NK-92 (cell line): ENCODE data around the gene KCNC1.

ENCODE experiments used
- DNase-seq: peaks from one replicate; lab custom pipeline; 2025; ENCODE audit not compliant: unreplicated experiment; lab: John Stamatoyannopoulos, UW

Gene KCNC1

DNA sequence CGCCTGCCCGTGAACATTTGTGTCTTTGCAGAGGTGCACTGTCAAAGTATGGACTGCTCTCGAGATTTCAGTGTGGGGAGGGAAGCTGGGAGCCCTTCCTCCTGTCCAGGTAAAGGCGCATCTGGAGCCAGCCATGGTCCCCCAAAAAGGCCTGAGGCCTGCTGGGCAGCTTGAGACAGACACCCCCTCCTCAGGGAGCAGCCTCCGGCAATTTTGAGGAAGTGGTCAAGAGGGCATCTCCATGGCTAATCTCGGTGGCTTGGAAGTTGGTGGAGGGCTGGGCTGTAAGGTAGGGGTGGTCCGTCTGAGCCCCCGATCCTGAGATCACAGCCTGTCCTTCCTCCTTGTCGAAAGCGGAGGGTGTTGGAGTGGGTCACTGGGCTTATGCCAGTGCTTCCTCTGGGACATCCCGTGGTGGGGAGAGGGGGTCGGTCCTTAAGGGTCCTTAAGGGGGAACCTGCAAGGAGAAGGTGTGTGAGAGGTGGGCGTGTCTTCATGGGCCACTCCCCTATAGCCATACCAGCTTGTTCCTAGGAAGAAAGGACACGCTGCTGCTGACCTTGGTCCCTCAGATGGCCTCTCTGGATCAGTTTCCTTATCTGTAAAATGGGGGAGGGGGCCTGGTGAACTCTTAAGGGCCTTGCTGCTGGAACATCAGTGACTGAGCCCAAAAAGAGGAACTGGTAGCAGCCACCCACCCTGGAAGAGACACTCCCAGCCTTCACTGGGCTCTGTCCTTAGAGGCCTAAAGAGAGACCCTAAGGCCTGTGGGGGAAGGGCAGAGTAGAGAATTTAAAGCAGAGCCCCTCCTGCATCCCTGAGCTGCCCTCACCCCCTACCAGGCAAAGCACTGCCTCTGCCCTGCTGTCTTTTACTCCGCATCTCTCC, 2.6 kb downstream of the KCNC1 start:
- no peak for DNase-seq

DNA sequence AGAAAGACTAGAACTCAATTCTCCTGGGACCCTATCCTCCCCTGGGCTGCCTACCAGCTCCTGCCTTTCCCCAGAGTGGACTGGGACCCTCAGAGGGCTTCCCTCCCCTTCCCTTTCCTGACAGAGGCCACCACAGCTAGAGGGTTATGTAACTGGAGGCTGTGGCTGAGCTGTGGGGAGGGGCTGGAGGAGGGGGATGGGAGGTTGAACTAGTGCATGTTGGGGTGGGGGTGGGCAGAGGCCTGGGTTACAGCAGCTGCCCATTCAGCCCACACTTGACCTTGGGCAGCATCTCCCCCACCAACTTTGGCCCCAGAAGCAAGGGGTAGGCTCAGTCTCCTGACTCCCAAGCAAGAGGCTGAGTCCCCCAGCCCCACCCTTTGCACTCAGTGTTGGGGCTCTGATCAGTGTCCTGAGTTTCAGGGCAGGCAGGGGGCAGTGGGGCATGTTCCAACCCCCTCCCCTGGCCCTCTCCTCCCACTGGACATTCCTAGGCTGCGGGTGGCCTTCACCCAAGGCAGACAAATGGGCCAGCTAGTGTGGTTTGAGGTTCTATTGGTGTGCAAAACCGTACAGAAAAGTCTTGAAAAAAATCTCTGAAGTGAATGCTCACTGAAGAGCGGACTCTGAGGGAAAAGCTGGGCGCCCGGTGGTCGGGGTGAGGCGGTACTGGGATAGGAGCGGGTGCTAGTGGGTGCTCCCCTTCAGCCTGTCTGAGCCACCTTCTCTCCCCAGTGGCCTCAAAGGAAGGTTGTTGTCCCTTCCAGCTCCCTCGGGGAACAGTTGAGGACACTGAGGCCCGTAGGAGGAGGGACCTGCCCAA, 3.8 kb downstream of the KCNC1 start:
- no peak for DNase-seq

- DNase-seq: no peak
Measured at GRCh38 chr11:17739945-17740338, 5.4 kb downstream of the KCNC1 start.

DNA sequence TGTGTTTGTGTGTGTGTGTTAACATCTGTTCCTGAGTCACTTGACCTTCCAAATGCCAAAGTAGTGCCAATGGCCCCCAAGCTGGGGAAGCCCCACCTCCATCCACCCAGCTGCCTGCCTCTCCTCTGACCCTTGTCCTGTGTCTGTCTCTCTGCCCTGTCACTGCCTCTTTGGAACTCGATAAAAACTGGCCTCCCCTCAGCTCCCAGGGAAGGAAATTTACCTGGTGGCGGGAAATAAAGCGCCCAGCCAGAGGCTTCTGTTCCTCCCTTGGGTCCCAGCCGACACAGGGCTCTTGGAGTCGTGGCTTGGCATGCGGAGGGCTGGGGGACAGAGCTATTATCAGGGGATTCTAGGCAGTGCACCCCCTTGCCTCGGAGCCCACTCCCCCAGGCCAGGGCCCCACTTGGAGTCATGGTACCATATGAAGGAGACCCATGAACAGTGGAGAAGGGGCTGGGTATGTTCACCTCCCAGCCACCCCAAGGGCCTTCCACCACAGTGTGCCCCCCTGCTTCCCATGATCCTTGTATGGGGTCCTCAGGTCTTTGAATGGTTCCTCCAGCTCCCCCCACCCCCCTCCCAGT, 6.2 kb downstream of the KCNC1 start:
- no peak for DNase-seq

- DNase-seq: no peak
Measured at GRCh38 chr11:17741487-17741886, 6.9 kb downstream of the KCNC1 start.

DNA sequence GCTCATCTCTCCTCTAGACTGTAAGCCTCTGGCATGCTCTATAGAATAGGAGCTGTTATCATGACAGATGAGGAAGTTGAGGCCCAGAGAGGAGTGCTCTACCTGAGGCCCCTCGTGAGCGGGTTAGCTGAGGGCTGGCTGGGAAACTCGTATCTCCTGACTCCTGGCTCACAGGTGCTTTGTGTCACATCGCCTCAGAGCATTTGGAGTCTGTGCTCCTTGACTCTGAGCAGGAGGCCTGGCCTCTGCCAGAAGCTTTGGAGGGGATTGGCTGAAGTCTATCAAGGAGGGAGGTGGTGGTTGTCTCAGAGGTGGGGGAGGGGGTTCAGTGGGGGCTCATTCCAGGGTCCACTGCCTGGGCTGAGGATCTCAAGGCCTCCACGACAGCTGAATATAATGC, 7.4 kb downstream of the KCNC1 start:
- DNase-seq: no peak

DNA sequence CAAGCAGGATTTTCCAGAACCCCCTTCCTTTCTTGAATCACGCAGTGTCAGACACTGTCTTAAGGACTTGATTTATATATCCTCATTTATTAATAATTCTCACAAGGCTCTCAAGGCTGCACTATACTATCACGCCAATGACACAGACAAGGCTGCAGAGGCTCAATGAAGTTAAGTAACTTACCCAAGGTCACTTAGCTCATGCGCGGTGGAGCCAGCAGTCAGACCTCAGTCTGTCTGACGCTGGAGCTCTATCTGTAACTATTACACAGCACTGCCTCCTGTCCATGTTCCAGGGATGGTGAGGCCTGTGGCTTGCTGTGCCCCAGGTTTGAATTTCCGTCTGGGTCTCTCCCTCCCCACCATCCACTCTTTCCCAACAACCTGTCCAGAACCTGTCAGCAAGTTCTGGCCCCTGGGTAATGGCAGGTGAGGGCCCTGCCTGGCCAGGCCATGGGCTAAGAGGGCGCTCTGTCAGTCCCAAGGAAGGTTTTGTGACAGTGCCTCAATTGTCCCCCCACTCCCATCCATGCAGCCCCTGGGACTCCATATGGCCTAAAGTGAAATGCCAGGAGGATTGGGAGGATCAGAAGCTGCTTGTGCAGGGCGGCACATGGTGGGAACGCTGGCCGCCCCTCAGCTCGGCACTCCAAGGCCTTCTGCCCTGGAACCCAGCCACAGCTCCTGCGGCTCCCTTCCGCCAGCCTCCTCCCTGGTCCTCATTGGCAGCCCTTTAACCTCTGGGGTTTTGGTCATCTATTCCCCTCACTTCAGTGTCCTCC, 8.6 kb downstream of the KCNC1 start:
- DNase-seq: no peak

DNA sequence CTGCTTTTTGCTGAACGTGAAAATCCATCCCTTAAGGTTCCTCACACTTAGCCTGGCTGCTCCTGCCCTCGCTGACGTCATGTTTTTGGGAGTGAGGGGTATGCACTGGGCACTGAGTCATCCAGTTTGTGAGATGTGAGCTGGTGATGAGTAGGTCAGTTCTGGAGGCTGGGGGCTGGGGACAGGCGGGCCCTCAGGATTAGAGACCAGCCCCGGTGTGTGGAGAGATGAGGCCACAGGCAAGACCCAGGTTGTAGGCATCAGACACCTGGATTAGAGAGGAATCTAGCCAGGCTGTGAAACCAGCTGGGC, 9.2 kb downstream of the KCNC1 start:
- no peak for DNase-seq

GRCh38 chr11:17744151-17744940, 9.8 kb downstream of the KCNC1 start:
- no peak for DNase-seq

- DNase-seq: no peak
Measured at GRCh38 chr11:17745023-17745772, 10.6 kb downstream of the KCNC1 start.

- no peak for DNase-seq
Measured at GRCh38 chr11:17746096-17746495, 11.5 kb downstream of the KCNC1 start.

GRCh38 chr11:17747131-17747955, 12.8 kb downstream of the KCNC1 start:
- DNase-seq: no peak

DNA sequence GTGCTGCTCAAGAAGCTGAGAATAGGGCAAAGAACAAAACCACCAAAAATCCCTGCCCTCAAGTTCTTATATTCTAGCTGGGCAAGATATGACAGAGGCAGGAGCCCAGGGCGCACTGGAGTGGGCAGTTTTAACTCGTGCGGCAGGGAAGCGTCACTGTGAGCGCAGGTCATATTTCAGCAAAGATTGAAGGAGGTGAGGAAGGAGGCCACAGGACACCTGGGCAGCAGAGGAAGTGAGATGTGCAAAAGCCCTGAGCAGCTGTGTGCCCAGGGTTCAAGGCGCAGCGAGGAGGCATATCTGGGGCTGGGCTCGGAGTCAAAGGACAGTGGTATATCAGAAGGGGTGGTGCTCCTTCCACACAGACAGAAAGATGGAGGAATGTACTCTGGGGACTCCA, 13.5 kb downstream of the KCNC1 start:
- DNase-seq: no peak

DNA sequence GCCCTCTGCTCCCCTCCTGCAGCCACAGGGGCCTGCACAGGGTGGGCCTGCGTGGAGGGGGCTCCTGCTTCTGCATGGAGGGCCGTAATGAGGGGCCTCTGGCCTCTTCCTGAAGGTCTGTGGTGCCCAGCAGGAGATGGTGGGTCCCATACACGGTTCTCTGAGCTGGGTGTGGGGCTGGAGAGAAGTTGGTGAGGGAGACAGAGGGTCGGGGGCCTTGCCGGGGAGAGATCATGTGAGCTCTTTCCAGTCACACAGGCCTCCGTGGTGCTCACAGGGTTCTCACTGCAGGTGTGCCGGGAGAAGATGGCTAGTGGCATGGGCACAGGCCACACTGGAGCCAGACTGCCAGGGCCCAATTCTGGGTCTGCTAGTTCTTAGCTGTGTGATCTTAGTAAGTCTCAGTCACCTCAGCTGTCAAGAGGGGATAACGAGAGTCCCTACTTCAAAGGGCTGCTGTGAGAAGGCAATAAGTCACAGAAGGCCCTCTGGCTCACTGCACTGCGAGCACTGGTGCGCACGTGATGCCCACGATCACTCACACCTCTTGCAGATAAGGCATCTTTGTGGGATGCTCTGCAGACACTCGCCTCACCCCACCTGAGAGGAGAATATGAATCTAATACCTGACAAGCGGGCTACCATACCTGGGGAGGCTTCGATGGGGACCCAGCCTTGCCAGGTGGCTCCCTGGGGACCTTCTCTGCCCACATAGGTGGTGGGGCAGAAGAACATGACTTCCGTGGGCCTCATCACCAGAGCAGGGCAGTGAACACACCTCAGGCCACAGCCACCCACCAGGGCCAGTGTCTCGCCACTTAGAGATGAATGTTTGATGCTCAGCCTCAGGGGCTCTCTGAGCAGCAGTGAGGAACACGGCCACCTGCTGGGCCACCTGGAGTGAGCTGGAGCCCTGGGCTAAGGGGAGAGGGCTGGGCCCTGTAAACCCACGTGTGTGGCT, 14.5 kb downstream of the KCNC1 start:
- DNase-seq: no peak

DNA sequence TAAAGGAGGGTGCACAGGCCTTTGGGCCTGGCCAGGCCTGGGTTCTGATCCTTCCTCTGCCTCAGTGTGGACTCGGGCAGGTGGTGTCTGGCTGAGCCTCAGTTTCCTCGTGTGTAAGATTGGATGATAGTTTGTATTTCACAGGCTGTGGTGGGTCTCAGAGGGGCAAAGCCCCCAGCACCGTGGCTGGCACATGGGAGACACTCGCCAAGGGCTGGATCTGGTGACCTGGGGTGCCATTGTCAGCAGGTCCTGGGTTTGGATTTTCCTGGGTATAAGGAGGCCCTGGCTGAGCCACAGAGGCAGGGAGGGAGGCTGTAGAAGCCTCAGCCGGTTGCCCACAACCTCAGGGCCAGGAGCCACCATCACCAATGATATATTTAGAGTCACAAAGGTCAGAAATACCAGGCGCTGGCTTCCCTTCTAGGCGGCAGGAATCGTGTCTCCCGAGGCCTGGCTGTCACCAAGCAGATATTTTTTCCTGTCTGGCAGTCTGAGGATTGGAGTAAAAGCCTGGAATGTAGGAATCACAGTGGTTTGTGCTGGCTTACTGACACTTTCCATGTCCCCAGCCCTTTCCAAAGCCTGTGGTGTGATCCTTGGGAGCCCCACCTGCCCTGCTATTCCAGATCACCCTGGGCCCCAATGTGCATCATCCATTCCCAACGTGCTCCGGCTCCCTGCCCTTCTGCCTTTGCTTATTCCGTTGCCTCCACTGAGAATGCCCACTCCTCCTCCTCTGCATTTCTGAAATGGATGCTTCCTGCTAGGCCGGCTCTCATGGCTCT, 15.6 kb downstream of the KCNC1 start:
- no peak for DNase-seq

DNA sequence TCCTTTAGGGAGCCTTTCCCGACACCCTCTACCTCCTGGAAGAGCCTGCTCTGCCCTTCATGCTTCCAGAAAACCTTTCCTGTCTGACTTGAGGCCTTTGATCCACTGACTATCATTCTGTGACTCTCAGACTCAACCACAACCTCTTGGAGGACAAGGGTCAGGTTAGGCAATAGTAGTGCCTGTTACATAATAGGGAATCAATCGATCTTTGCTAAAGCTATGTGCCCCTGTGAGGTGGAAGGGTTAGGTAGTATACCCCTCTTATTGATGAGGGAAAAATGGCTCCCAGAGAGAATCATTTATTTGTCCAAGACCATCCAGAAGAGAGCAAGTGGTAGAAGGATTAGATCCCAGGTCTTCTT, 16.2 kb downstream of the KCNC1 start:
- no peak for DNase-seq

DNA sequence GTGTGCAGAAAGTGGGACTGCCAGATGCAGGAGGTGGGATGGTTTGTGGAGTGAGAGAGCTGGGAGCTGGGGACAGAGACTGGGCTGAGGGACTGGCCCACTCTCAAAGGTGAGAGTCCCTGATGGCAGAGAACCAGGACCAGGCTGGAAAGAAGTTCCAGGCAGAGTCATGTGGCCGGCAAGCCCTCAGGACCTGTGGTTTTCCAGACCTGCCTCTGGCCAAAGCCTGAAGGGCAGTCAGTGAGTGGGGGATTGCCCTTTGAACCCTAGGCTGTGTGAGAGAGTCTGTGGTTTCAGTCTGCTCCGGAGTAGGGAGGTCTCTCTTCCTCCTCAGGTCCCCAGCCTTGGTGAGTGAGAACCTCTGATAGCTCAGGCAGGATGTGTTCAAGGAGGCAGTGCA, 17.0 kb downstream of the KCNC1 start:
- no peak for DNase-seq
